CD4-positive, CD25-positive, alpha-beta regulatory T cell (primary cell): Measurements from ENCODE around the gene BDP1. TPM values are rescaled to one million over a fixed set of nuclear protein-coding genes. Genes with fewer than 3 reads are reported as not detected.
A peak's percentile ranks its signal among the peaks of the same experiment; 100 is the strongest.
"Not testable (repeated sequence)": the region's sequence is repeated elsewhere in the genome, so short reads cannot be mapped to it uniquely, and the experiment has no call there.

Source experiments
- ATAC-seq, 2 donors: fragments of 150-1000 bp; cut with Tn5 transposase; one replicate each; pipeline ENCODE4 v1.10.0; 2021; ENCODE audit warnings: low read depth in 2 of 2, moderate number of reproducible peaks in 2 of 2, moderate library complexity in 1 of 2
- DNase-seq, 3 donors: peaks; one replicate each; pipeline versions ENCODE4 v3.0.0 to v3.0.0-alpha.2; 2012 to 2022; ENCODE audit warnings: mixed read lengths in 1 of 3
- H3K27ac ChIP-seq: one replicate; pipeline ENCODE4 v1.7.0; 2013; ENCODE audit warnings: mild to moderate bottlenecking, low read length; ENCODE audit not compliant: insufficient read depth, poor library complexity, severe bottlenecking
- H3K27me3 ChIP-seq: one replicate; pipeline ENCODE4 v1.7.0; 2013; ENCODE audit warnings: low read length; ENCODE audit not compliant: control insufficient read depth, insufficient read depth
- H3K36me3 ChIP-seq: one replicate; pipeline ENCODE4 v1.7.0; 2013; ENCODE audit warnings: mild to moderate bottlenecking, low read length, moderate library complexity; ENCODE audit not compliant: control insufficient read depth, insufficient read depth
- H3K4me1 ChIP-seq: 2 replicates; pipeline ENCODE4 v1.7.0; 2013; ENCODE audit warnings: mild to moderate bottlenecking, low read length; ENCODE audit not compliant: insufficient read depth, control insufficient read depth, poor library complexity, severe bottlenecking
- H3K4me3 ChIP-seq: one replicate; pipeline ENCODE4 v1.7.0; 2013; ENCODE audit warnings: low read depth, mild to moderate bottlenecking, low read length, moderate library complexity
- H3K9me3 ChIP-seq, 2 experiments: 1 replicate in 1 of 2; 2 replicates in 1 of 2; pipeline ENCODE4 v1.7.0; 2013; ENCODE audit warnings: low read length in 2 of 2, mild to moderate bottlenecking in 1 of 2, moderate library complexity in 1 of 2; ENCODE audit not compliant: control insufficient read depth in 2 of 2
- H3K27ac Mint-ChIP-seq, 3 donors: one replicate each; pipeline ENCODE4 v1.8.0; 2020 to 2022; ENCODE audit warnings: mild to moderate bottlenecking in 3 of 3, mixed read lengths in 3 of 3, moderate library complexity in 2 of 3
- H3K27me3 Mint-ChIP-seq: one replicate; pipeline ENCODE4 v1.8.0; 2022; ENCODE audit warnings: mild to moderate bottlenecking, mixed read lengths
- H3K36me3 Mint-ChIP-seq: one replicate; pipeline ENCODE4 v1.8.0; 2020; ENCODE audit warnings: mixed read lengths
- H3K4me1 Mint-ChIP-seq, 4 donors: one replicate each; pipeline ENCODE4 v1.8.0; 2020 to 2022; ENCODE audit warnings: mixed read lengths in 4 of 4, mild to moderate bottlenecking in 1 of 4
- H3K4me3 Mint-ChIP-seq, 4 donors: one replicate each; pipeline ENCODE4 v1.8.0; 2020 to 2022; ENCODE audit warnings: mild to moderate bottlenecking in 4 of 4, mixed read lengths in 4 of 4, moderate library complexity in 3 of 4
- H3K9me3 Mint-ChIP-seq, 7 donors: one replicate each; pipeline ENCODE4 v1.8.0; 2020 to 2022; ENCODE audit warnings: mixed read lengths in 7 of 7, mild to moderate bottlenecking in 3 of 7, moderate library complexity in 2 of 7
- polyA plus RNA-seq, 4 donors: library from polyadenylated mRNA; unstranded; fragments of 300-500 nt; fragmentation: Illumina TruSeq; gene quantifications; one replicate each; pipeline ENCODE4 v1.2.3, GENCODE V29; 2021
- total RNA-seq: library from RNA; stranded (reverse); gene quantifications from one replicate; pipeline ENCODE4 v1.2.3, GENCODE V29; 2022

The BDP1 gene
- total and polyA plus RNA-seq, 5 donors from 2014 or later: 5.8 to 39.3 (median 6.2) TPM

- Mint-ChIP-seq H3K36me3 (peaks cover 49% of the 10 kb centered on the region), H3K27ac (no peak overlapping the region), H3K4me1 (peaks cover 23 to 25% (median 24%) of the 10 kb centered on the region in 4 donors), H3K9me3 (no peaks in the 10 kb centered on the region), H3K4me3 (no peak overlapping the region), H3K27me3 (no peaks in the 10 kb centered on the region)
- no peak overlapping the region for H3K27ac ChIP-seq
- no peaks in the 10 kb centered on the region for H3K27me3 ChIP-seq
- H3K9me3 ChIP-seq: no peaks in the 10 kb centered on the region
- DNase-seq (no peak), ATAC-seq (no peak)
- peaks cover 44% of the 10 kb centered on the region for H3K36me3 ChIP-seq
- H3K4me3 ChIP-seq: no peak overlapping the region
- peaks cover 7% of the 10 kb centered on the region for H3K4me1 ChIP-seq
Observed at GRCh38 chr5:71481441-71481840, 26.0 kb downstream of the BDP1 start.

GRCh38 chr5:71482132-71482531 lies 26.7 kb downstream of the BDP1 start:
- H3K27ac ChIP-seq: no peak overlapping the region
- no peak for DNase-seq
- H3K36me3 Mint-ChIP-seq: peaks cover 55% of the 10 kb centered on the region
- ATAC-seq: no peak
- peaks cover 51% of the 10 kb centered on the region for H3K36me3 ChIP-seq
- no peak overlapping the region for H3K4me3 Mint-ChIP-seq
- peaks cover 7% of the 10 kb centered on the region for H3K4me1 ChIP-seq
- H3K27ac Mint-ChIP-seq: no peak overlapping the region
- no peak overlapping the region for H3K4me3 ChIP-seq
- peaks cover 23 to 28% (median 24%) of the 10 kb centered on the region in 4 donors for H3K4me1 Mint-ChIP-seq
- no peaks in the 10 kb centered on the region for H3K9me3 ChIP-seq
- H3K9me3 Mint-ChIP-seq: no peaks in the 10 kb centered on the region
- H3K27me3 ChIP-seq: no peaks in the 10 kb centered on the region
- no peaks in the 10 kb centered on the region for H3K27me3 Mint-ChIP-seq

GRCh38 chr5:71483355-71483754 lies 27.9 kb downstream of the BDP1 start:
- no peaks in the 10 kb centered on the region for H3K9me3 Mint-ChIP-seq
- Histone ChIP-seq H3K36me3 (peaks cover 53% of the 10 kb centered on the region), H3K9me3 (no peaks in the 10 kb centered on the region), H3K27ac (no peak overlapping the region), H3K4me1 (peaks cover 7% of the 10 kb centered on the region), H3K4me3 (no peak overlapping the region), H3K27me3 (no peaks in the 10 kb centered on the region)
- ATAC-seq: no peak
- H3K4me3 Mint-ChIP-seq: no peak overlapping the region
- H3K27ac Mint-ChIP-seq: peak overlapping the region in 2 of 3 donors; percentile 55 to 68
- peaks cover 23 to 28% (median 24%) of the 10 kb centered on the region in 4 donors for H3K4me1 Mint-ChIP-seq
- peaks cover 53% of the 10 kb centered on the region for H3K36me3 Mint-ChIP-seq
- no peak for DNase-seq
- H3K27me3 Mint-ChIP-seq: no peaks in the 10 kb centered on the region

- Mint-ChIP-seq H3K4me1 (peaks cover 0 to 6% (median 6%) of the 10 kb centered on the region in 4 donors), H3K27ac (peak overlapping the region in 1 of 3 donors; percentile 72), H3K27me3 (no peaks in the 10 kb centered on the region), H3K36me3 (peaks cover 47% of the 10 kb centered on the region), H3K9me3 (peaks cover 0 to 1% (median 0%) of the 10 kb centered on the region in 7 donors), H3K4me3 (no peak overlapping the region)
- no peak for ATAC-seq
- H3K27me3 ChIP-seq: no peaks in the 10 kb centered on the region
- no peak overlapping the region for H3K27ac ChIP-seq
- H3K36me3 ChIP-seq: peaks cover 88% of the 10 kb centered on the region
- no peaks in the 10 kb centered on the region for H3K9me3 ChIP-seq
- DNase-seq: no peak
- H3K4me3 ChIP-seq: no peak overlapping the region
- H3K4me1 ChIP-seq: no peaks in the 10 kb centered on the region
Observed at GRCh38 chr5:71492817-71493615, 37.6 kb downstream of the BDP1 start.

- peaks cover 86% of the 10 kb centered on the region for H3K36me3 ChIP-seq
- peak overlapping the region in 1 of 3 donors; percentile 16 for H3K27ac Mint-ChIP-seq
Observed at GRCh38 chr5:71494202-71494601, 38.8 kb downstream of the BDP1 start.

GRCh38 chr5:71498756-71499155 lies 43.3 kb downstream of the BDP1 start:
- not testable (repeated sequence) for H3K27ac Mint-ChIP-seq, ATAC-seq, H3K9me3 Mint-ChIP-seq, H3K27ac ChIP-seq, H3K9me3 ChIP-seq, DNase-seq, H3K4me3 ChIP-seq, H3K27me3 ChIP-seq, H3K27me3 Mint-ChIP-seq, H3K4me1 ChIP-seq, H3K4me3 Mint-ChIP-seq, H3K4me1 Mint-ChIP-seq
- peaks cover 33% of the 10 kb centered on the region for H3K36me3 Mint-ChIP-seq
- H3K36me3 ChIP-seq: peaks cover 68% of the 10 kb centered on the region

More at GRCh38 chr5:71494202-71494601, 38.8 kb downstream of the BDP1 start:
- not testable (repeated sequence) for H3K27me3 ChIP-seq, ATAC-seq, H3K4me1 Mint-ChIP-seq, H3K4me3 ChIP-seq, H3K27ac ChIP-seq, H3K9me3 ChIP-seq, DNase-seq, H3K4me1 ChIP-seq, H3K9me3 Mint-ChIP-seq, H3K27me3 Mint-ChIP-seq, H3K4me3 Mint-ChIP-seq
- peaks cover 46% of the 10 kb centered on the region for H3K36me3 Mint-ChIP-seq

GRCh38 chr5:71503536-71503935 lies 48.1 kb downstream of the BDP1 start:
- Mint-ChIP-seq H3K9me3 (no peaks in the 10 kb centered on the region), H3K27ac (no peak overlapping the region), H3K36me3 (peaks cover 39% of the 10 kb centered on the region), H3K4me3 (no peak overlapping the region), H3K4me1 (peaks cover 0 to 3% (median 0%) of the 10 kb centered on the region in 4 donors), H3K27me3 (no peaks in the 10 kb centered on the region)
- no peak for DNase-seq
- no peak overlapping the region for H3K4me3 ChIP-seq
- H3K36me3 ChIP-seq: peaks cover 67% of the 10 kb centered on the region
- ATAC-seq: no peak
- H3K9me3 ChIP-seq: no peaks in the 10 kb centered on the region
- H3K4me1 ChIP-seq: no peaks in the 10 kb centered on the region
- H3K27me3 ChIP-seq: no peaks in the 10 kb centered on the region
- no peak overlapping the region for H3K27ac ChIP-seq

GRCh38 chr5:71522151-71522550 lies 66.7 kb downstream of the BDP1 start:
- no peak for ATAC-seq
- peaks cover 64% of the 10 kb centered on the region for H3K36me3 ChIP-seq

More at GRCh38 chr5:71522151-71522550, 66.7 kb downstream of the BDP1 start:
- Histone ChIP-seq H3K27ac (no peak overlapping the region), H3K27me3 (no peaks in the 10 kb centered on the region), H3K9me3 (no peaks in the 10 kb centered on the region), H3K4me1 (no peaks in the 10 kb centered on the region), H3K4me3 (no peak overlapping the region)
- H3K9me3 Mint-ChIP-seq: no peaks in the 10 kb centered on the region
- no peak overlapping the region for H3K4me3 Mint-ChIP-seq
- H3K36me3 Mint-ChIP-seq: peaks cover 41% of the 10 kb centered on the region
- H3K27me3 Mint-ChIP-seq: no peaks in the 10 kb centered on the region
- peak overlapping the region in 1 of 3 donors; percentile 48 for H3K27ac Mint-ChIP-seq
- DNase-seq: no peak
- peaks cover 0 to 9% (median 0%) of the 10 kb centered on the region in 4 donors for H3K4me1 Mint-ChIP-seq
